IMR-90 (cell line): ENCODE measurements around the gene FAM163A. TPM values are rescaled to one million over a fixed set of nuclear protein-coding genes. Genes with fewer than 3 reads are reported as not detected.

Experiments
- ATAC-seq: fragments of 200-7000 bp; cut with Tn5 transposase; 2 replicates; pipeline ENCODE4 v1.9.1; 2020; ENCODE audit warnings: low read depth, mild to moderate bottlenecking, moderate library complexity
- BruUV-seq: library from RNA; stranded (reverse); fragments of 400-500 nt; replicated peaks from 2 replicates; lab custom pipeline; 2021; lab: Mats Ljungman, UMichigan
- CTCF ChIA-PET: fragments of 300-600 bp; formaldehyde crosslinking; extraction: SDS; loops from one replicate; lab custom pipeline; 2021; ENCODE audit warnings: antibody characterized with exemption; lab: Yijun Ruan, JAX
- POLR2A ChIA-PET: fragments of 300-600 bp; sonication (Branson Sonifier 250); formaldehyde crosslinking; loops from one replicate; lab custom pipeline; 2022; ENCODE audit warnings: antibody characterized with exemption; ENCODE audit not compliant: unreplicated experiment; lab: Charles Lee
- DNase-seq: peaks from one replicate; pipeline ENCODE4 v3.0.0; 2013
- H2AFZ ChIP-seq: replicated peaks from 2 replicates; pipeline ENCODE3; 2013; ENCODE audit warnings: low read length, mild to moderate bottlenecking; ENCODE audit not compliant: poor library complexity
- H2AK5ac ChIP-seq: 2 replicates; pipeline ENCODE4 v1.6.1; 2013; ENCODE audit warnings: low read depth, low read length, inconsistent platforms
- H2AK9ac ChIP-seq: replicated peaks from 2 replicates; pipeline ENCODE3; 2013; ENCODE audit warnings: mild to moderate bottlenecking, low read depth, low read length, moderate library complexity; ENCODE audit not compliant: poor library complexity
- H2BK120ac ChIP-seq: 2 replicates; pipeline ENCODE4 v1.6.1; 2013; ENCODE audit warnings: low read depth, low read length, inconsistent platforms
- H2BK15ac ChIP-seq: 3 replicates; pipeline ENCODE4 v1.6.1; 2013; ENCODE audit warnings: low read depth, low read length, inconsistent platforms
- H2BK20ac ChIP-seq: 2 replicates; pipeline ENCODE4 v1.6.1; 2013; ENCODE audit warnings: low read depth, mild to moderate bottlenecking, inconsistent platforms, low read length, moderate library complexity
- H2BK5ac ChIP-seq: 2 replicates; pipeline ENCODE4 v1.6.1; 2013; ENCODE audit warnings: mild to moderate bottlenecking, low read depth, low read length, inconsistent platforms; ENCODE audit not compliant: poor library complexity, severe bottlenecking
- H3K14ac ChIP-seq: replicated peaks from 2 replicates; pipeline ENCODE4 v1.6.1; 2013; ENCODE audit warnings: low read depth, low read length, inconsistent platforms
- H3K18ac ChIP-seq: 2 replicates; pipeline ENCODE4 v1.6.1; 2013; ENCODE audit warnings: low read depth, low read length, control low read depth
- H3K23ac ChIP-seq: 2 replicates; pipeline ENCODE4 v1.6.1; 2013; ENCODE audit warnings: low read depth, low read length, inconsistent platforms
- H3K27ac ChIP-seq: 2 replicates; pipeline ENCODE4 v1.5.1; 2013; ENCODE audit warnings: mild to moderate bottlenecking, control low read depth, low read length; ENCODE audit not compliant: insufficient read depth
- H3K27me3 ChIP-seq: 2 replicates; pipeline ENCODE4 v1.6.1; 2013; ENCODE audit warnings: low read length; ENCODE audit not compliant: control insufficient read depth, insufficient read depth
- H3K36me3 ChIP-seq: 2 replicates; pipeline ENCODE4 v1.6.1; 2013; ENCODE audit warnings: low read length, mixed read lengths; ENCODE audit not compliant: control insufficient read depth, insufficient read depth
- H3K4ac ChIP-seq: 2 replicates; pipeline ENCODE4 v1.6.1; 2013; ENCODE audit warnings: low read depth, low read length, inconsistent platforms
- H3K4me1 ChIP-seq: 2 replicates; pipeline ENCODE4 v1.6.1; 2013; ENCODE audit warnings: low read length, mixed read lengths; ENCODE audit not compliant: control insufficient read depth, insufficient read depth
- H3K4me2 ChIP-seq: 2 replicates; pipeline ENCODE4 v1.6.1; 2013; ENCODE audit warnings: low read depth, mild to moderate bottlenecking, control low read depth, low read length, moderate library complexity
- H3K4me3 ChIP-seq: 2 replicates; pipeline ENCODE4 v1.5.1; 2013; ENCODE audit warnings: low read depth, mild to moderate bottlenecking, control low read depth, low read length, moderate library complexity; ENCODE audit not compliant: insufficient read depth
- H3K56ac ChIP-seq: 2 replicates; pipeline ENCODE4 v1.6.1; 2013; ENCODE audit warnings: low read length, inconsistent platforms; ENCODE audit not compliant: insufficient read depth; ENCODE audit errors: extremely low read depth
- H3K79me1 ChIP-seq, 2 experiments: 2 replicates each; pipeline ENCODE4 v1.6.1; 2013; ENCODE audit warnings: low read length in 2 of 2, inconsistent platforms in 1 of 2, low read depth in 1 of 2
- H3K9ac ChIP-seq: 2 replicates; pipeline ENCODE4 v1.6.1; 2013; ENCODE audit warnings: low read depth, low read length, control low read depth
- H3K9me1 ChIP-seq: 2 replicates; pipeline ENCODE4 v1.6.1; 2013; ENCODE audit warnings: low read length, inconsistent platforms; ENCODE audit not compliant: insufficient read depth
- H3K9me3 ChIP-seq: 2 replicates; pipeline ENCODE4 v1.6.1; 2013; ENCODE audit warnings: low read length; ENCODE audit not compliant: control insufficient read depth, insufficient read depth
- H4K20me1 ChIP-seq: 2 replicates; pipeline ENCODE4 v1.6.1; 2013; ENCODE audit warnings: low read length, inconsistent platforms; ENCODE audit not compliant: insufficient read depth
- H4K5ac ChIP-seq: 2 replicates; pipeline ENCODE4 v1.6.1; 2013; ENCODE audit warnings: mild to moderate bottlenecking, low read depth, low read length, control low read depth
- H4K8ac ChIP-seq, 2 experiments: 2 replicates each; pipeline ENCODE4 v1.6.1; 2013; ENCODE audit warnings: low read depth in 2 of 2, low read length in 2 of 2, control low read depth in 1 of 2, inconsistent platforms in 1 of 2
- H4K91ac ChIP-seq: 2 replicates; pipeline ENCODE4 v1.6.1; 2013; ENCODE audit warnings: low read depth, low read length, inconsistent platforms; ENCODE audit not compliant: insufficient read depth
- BHLHE40 ChIP-seq: fragments of 150-350 bp; IDR thresholded peaks from 2 replicates; pipeline ENCODE4 v1.6.1; 2016; ENCODE audit warnings: mild to moderate bottlenecking, low read depth, low read length
- CEBPB ChIP-seq: IDR thresholded peaks from 2 replicates; pipeline ENCODE4 v1.6.1; 2012; ENCODE audit warnings: low read depth, low read length, improper control_type of control experiment
- CHD1 ChIP-seq: IDR thresholded peaks from 2 replicates; pipeline ENCODE4 v1.6.1; 2012; ENCODE audit warnings: low read depth, low read length, improper control_type of control experiment
- FOS ChIP-seq: fragments of 150-350 bp; IDR thresholded peaks from 2 replicates; pipeline ENCODE4 v1.6.1; 2016; ENCODE audit warnings: low read depth, low read length
- NFE2L2 ChIP-seq: fragments of 150-350 bp; IDR thresholded peaks from 2 replicates; pipeline ENCODE4 v1.6.1; 2016; ENCODE audit warnings: low read depth, mild to moderate bottlenecking, low read length
- RCOR1 ChIP-seq: IDR thresholded peaks from 2 replicates; pipeline ENCODE4 v1.6.1; 2012; ENCODE audit warnings: mild to moderate bottlenecking, low read length, improper control_type of control experiment; ENCODE audit not compliant: insufficient replicate concordance
- RFX5 ChIP-seq: IDR thresholded peaks from 2 replicates; pipeline ENCODE4 v1.8.0; 2012; ENCODE audit warnings: low read depth, mild to moderate bottlenecking, low read length, moderate library complexity
- WGBS, 2 experiments: methylation state at CpG; one replicate each; pipeline versions ENCODE4 v1.1.5 to v1.1.7; 2013; ENCODE audit warnings: missing lambda C conversion rate in 2 of 2; ENCODE audit not compliant: insufficient read length in 1 of 2; ENCODE audit errors: extremely low coverage in 2 of 2; 5-methylcytosine and 5-hydroxymethylcytosine counted together
- dilution Hi-C: fragments of 300-500 bp; cut with HindIII; formaldehyde crosslinking; loops from one replicate; pipeline ENCODE4 v1.14.3; 2018; ENCODE audit warnings: low sequenced_read_pairs; ENCODE audit not compliant: unreplicated experiment
- in situ Hi-C: fragments of 300-500 bp; cut with MboI; formaldehyde crosslinking; loops from 3 replicates; pipeline ENCODE4 v1.14.3; 2019; ENCODE audit warnings: low sequenced_read_pairs, inconsistent platforms, mixed read lengths
- intact Hi-C: fragments of 100-400 bp; cut with micrococcal nuclease; formaldehyde crosslinking; loops from 2 replicates; pipeline ENCODE4 v1.10.0; 2022
- polyA plus RNA-seq, 3 experiments: library from polyadenylated mRNA; depleted of rRNA; stranded (reverse); fragments of >200 nt; gene quantifications; 2 replicates each; pipeline ENCODE4 v1.2.3, GENCODE V29; 2012; ENCODE audit warnings: low replicate concordance in 1 of 3
- total RNA-seq: library from RNA; depleted of rRNA; stranded (reverse); fragments of >200 nt; gene quantifications from 2 replicates; pipeline ENCODE4 v1.2.3, GENCODE V29; 2012

Gene FAM163A
- total and polyA plus RNA-seq, 2 of the 4 experiments (the other 2 are of a cell fraction), result not detected

- H3K79me1 ChIP-seq, result no peaks in the 10 kb centered on the region
- peaks cover 9% of the 10 kb centered on the region for H3K4me1 ChIP-seq
- no peak overlapping the region for H3K56ac ChIP-seq
- H3K4me3 ChIP-seq, result no peak overlapping the region
- H3K4me2 ChIP-seq, result no peak overlapping the region
- H3K4ac ChIP-seq, result no peak overlapping the region; the same call in 1 of the 2 replicates
- peak overlapping the region; percentile 57 for H2BK5ac ChIP-seq
- no TSS peak for BruUV-seq
- ChIA-PET CTCF (interaction anchor here (0.8 to 4.1 kb wide), 3 partner anchors 31 to 103 kb away, joined by 4 to 131 read pairs (median 17); no protein-coding TSS in a partner anchor), POLR2A (no interaction called here)
- H3K9ac ChIP-seq, result no peak overlapping the region
- peak overlapping the region; percentile 45; the same call in 1 of the 2 replicates for H2AK5ac ChIP-seq
- H2BK120ac ChIP-seq, result no peak overlapping the region
- no peak overlapping the region for H2BK20ac ChIP-seq
- no peak overlapping the region for H4K5ac ChIP-seq
- no peak overlapping the region for H2AK9ac ChIP-seq
- H3K9me3 ChIP-seq, result no peaks in the 10 kb centered on the region
- TF ChIP-seq BHLHE40 (peak; percentile 69; the same call in 1 of the 2 replicates), RFX5 (no peak), CEBPB (peak; percentile 85), CHD1 (no peak), FOS (peak; percentile 80), RCOR1 (peak; percentile 91), NFE2L2 (peak; percentile 58; the same call in 1 of the 2 replicates)
- in situ Hi-C loops (loop anchor here (25.0 kb wide), 1 partner anchor 571 kb away; the partner anchor contains the start of gene ABL2), intact Hi-C loops (loop anchor here (5.0 kb wide), 1 partner anchor 56 kb away; no protein-coding TSS in a partner anchor), dilution Hi-C loops (no loop called here)
- H4K8ac ChIP-seq, result 0 out of 4 replicates have a peak overlapping the region, but pooled peaks of 1 of the 2 experiments have one; percentile 14
- H3K14ac ChIP-seq, result no peak overlapping the region
- H3K9me1 ChIP-seq, result no peaks in the 10 kb centered on the region
- no CpG with 5 or more reads among the region's 11 CpGs for WGBS, 2 experiments
- H3K27me3 ChIP-seq, result peaks cover 44% of the 10 kb centered on the region
- H3K27ac ChIP-seq, result no peak overlapping the region
- no peaks in the 10 kb centered on the region for H4K20me1 ChIP-seq
- peak overlapping the region; percentile 16; the same call in 1 of the 2 replicates for H3K18ac ChIP-seq
- H4K91ac ChIP-seq, result peak overlapping the region; percentile 47; the same call in 1 of the 2 replicates
- DNase-seq, result peak; percentile 96
- ATAC-seq, result peak; percentile 85
- peak overlapping the region; percentile 28 for H2AFZ ChIP-seq
- H3K36me3 ChIP-seq, result no peaks in the 10 kb centered on the region
- H3K23ac ChIP-seq, result no peak overlapping the region
- H2BK15ac ChIP-seq, result no peak overlapping the region
Observed at GRCh38 chr1:179807691-179808485, 64.8 kb downstream of the FAM163A start.
